H9 (cell line): ENCODE measurements around the gene KCNMA1. TPM values are rescaled to one million over a fixed set of nuclear protein-coding genes. Genes with fewer than 3 reads are reported as not detected.

ENCODE experiments used
- DNase-seq: peaks from one replicate; pipeline ENCODE4 v3.0.0-alpha.2; 2017
- H2AFZ ChIP-seq: one replicate; pipeline ENCODE4 v1.6.1; 2013; ENCODE audit warnings: mild to moderate bottlenecking, low read length, control low read depth, moderate library complexity
- H2AK5ac ChIP-seq: 2 replicates; pipeline ENCODE4 v1.6.1; 2013; ENCODE audit warnings: low read length, control low read depth, mixed read lengths; ENCODE audit not compliant: insufficient read length
- H2BK120ac ChIP-seq: one replicate; pipeline ENCODE4 v1.6.1; 2013; ENCODE audit warnings: low read depth, mild to moderate bottlenecking, low read length, control low read depth, inconsistent platforms; ENCODE audit not compliant: poor library complexity, severe bottlenecking
- H2BK12ac ChIP-seq: 2 replicates; pipeline ENCODE4 v1.6.1; 2013; ENCODE audit warnings: low read length, control low read depth, mixed read lengths, low read depth; ENCODE audit not compliant: insufficient read length
- H2BK15ac ChIP-seq: 2 replicates; pipeline ENCODE4 v1.6.1; 2013; ENCODE audit warnings: low read depth, low read length, control low read depth
- H2BK20ac ChIP-seq: one replicate; pipeline ENCODE4 v1.6.1; 2013; ENCODE audit warnings: low read depth, mild to moderate bottlenecking, low read length, control low read depth, inconsistent platforms; ENCODE audit not compliant: poor library complexity, severe bottlenecking
- H2BK5ac ChIP-seq: 2 replicates; pipeline ENCODE4 v1.6.1; 2013; ENCODE audit warnings: low read length, control low read depth, mixed read lengths; ENCODE audit not compliant: insufficient read length
- H3K14ac ChIP-seq: 2 replicates; pipeline ENCODE4 v1.6.1; 2013; ENCODE audit warnings: low read length, control low read depth; ENCODE audit not compliant: insufficient read depth
- H3K18ac ChIP-seq: 2 replicates; pipeline ENCODE4 v1.6.1; 2013; ENCODE audit warnings: low read depth, mild to moderate bottlenecking, mixed read lengths, low read length, control low read depth; ENCODE audit not compliant: insufficient read length
- H3K23ac ChIP-seq: 2 replicates; pipeline ENCODE4 v1.6.1; 2013; ENCODE audit warnings: low read length, control low read depth, mixed read lengths, low read depth; ENCODE audit not compliant: insufficient read length
- H3K23me2 ChIP-seq: 2 replicates; pipeline ENCODE4 v1.6.1; 2013; ENCODE audit warnings: low read depth, mild to moderate bottlenecking, mixed read lengths, low read length, control low read depth; ENCODE audit not compliant: insufficient read length, poor library complexity, severe bottlenecking
- H3K27ac ChIP-seq: 2 replicates; pipeline ENCODE4 v1.5.1; 2013; ENCODE audit warnings: low read length, control low read depth, mixed read lengths, low read depth; ENCODE audit not compliant: insufficient read length
- H3K27me3 ChIP-seq: 2 replicates; pipeline ENCODE4 v1.6.1; 2013; ENCODE audit warnings: low read length, control low read depth, inconsistent platforms; ENCODE audit not compliant: insufficient read depth
- H3K4ac ChIP-seq: 2 replicates; pipeline ENCODE4 v1.6.1; 2013; ENCODE audit warnings: low read depth, mild to moderate bottlenecking, control low read depth, inconsistent platforms, low read length, moderate library complexity
- H3K4me1 ChIP-seq: 2 replicates; pipeline ENCODE4 v1.6.1; 2013; ENCODE audit warnings: low read length, control low read depth, inconsistent platforms; ENCODE audit not compliant: insufficient read depth
- H3K4me2 ChIP-seq: 2 replicates; pipeline ENCODE4 v1.6.1; 2013; ENCODE audit warnings: low read length, control low read depth, mixed read lengths; ENCODE audit not compliant: insufficient read length, insufficient read depth
- H3K56ac ChIP-seq: 2 replicates; pipeline ENCODE4 v1.6.1; 2013; ENCODE audit warnings: low read depth, mild to moderate bottlenecking, mixed read lengths, low read length, control low read depth; ENCODE audit not compliant: insufficient read length
- H3K79me1 ChIP-seq: 2 replicates; pipeline ENCODE4 v1.6.1; 2013; ENCODE audit warnings: low read depth, mild to moderate bottlenecking, moderate library complexity, low read length, control low read depth, inconsistent platforms; ENCODE audit not compliant: insufficient read depth, poor library complexity, severe bottlenecking
- H3K79me2 ChIP-seq: 2 replicates; pipeline ENCODE4 v1.6.1; 2013; ENCODE audit warnings: low read length, control low read depth, inconsistent platforms; ENCODE audit not compliant: insufficient read depth
- H3K9ac ChIP-seq: 2 replicates; pipeline ENCODE4 v1.6.1; 2013; ENCODE audit warnings: low read length, control low read depth, mixed read lengths; ENCODE audit not compliant: insufficient read length; ENCODE audit errors: extremely low read depth
- H3K9me3 ChIP-seq: one replicate; pipeline ENCODE4 v1.6.1; 2013; ENCODE audit warnings: low read depth, low read length, inconsistent platforms; ENCODE audit not compliant: control insufficient read depth
- H3T11ph ChIP-seq: one replicate; pipeline ENCODE4 v1.6.1; 2013; ENCODE audit warnings: mild to moderate bottlenecking, low read length, control low read depth, inconsistent platforms
- H4K20me1 ChIP-seq: one replicate; pipeline ENCODE4 v1.6.1; 2013; ENCODE audit not compliant: control insufficient read depth, insufficient read length, insufficient read depth
- H4K5ac ChIP-seq: 2 replicates; pipeline ENCODE4 v1.6.1; 2013; ENCODE audit warnings: low read depth, mild to moderate bottlenecking, mixed read lengths, low read length, control low read depth; ENCODE audit not compliant: insufficient read length
- H4K8ac ChIP-seq: replicated peaks from 2 replicates; pipeline ENCODE4 v1.6.1; 2013; ENCODE audit warnings: low read length, control low read depth, mixed read lengths, low read depth; ENCODE audit not compliant: insufficient read length
- H4K91ac ChIP-seq: 2 replicates; pipeline ENCODE4 v1.6.1; 2013; ENCODE audit warnings: low read depth, mild to moderate bottlenecking, moderate library complexity, mixed read lengths, low read length, control low read depth; ENCODE audit not compliant: insufficient read length
- H3K27ac Mint-ChIP-seq, 3 experiments: 2 replicates in 2 of 3; 3 replicates in 1 of 3; pipeline ENCODE4 v1.8.0; 2020 to 2021; ENCODE audit warnings: mixed read lengths in 3 of 3, mild to moderate bottlenecking in 1 of 3, moderate library complexity in 1 of 3
- H3K27me3 Mint-ChIP-seq: 2 replicates; pipeline ENCODE4 v1.8.0; 2021; ENCODE audit warnings: low read depth, mild to moderate bottlenecking, moderate library complexity, mixed read lengths
- H3K36me3 Mint-ChIP-seq, 3 experiments: 2 replicates in 2 of 3; 3 replicates in 1 of 3; pipeline ENCODE4 v1.8.0; 2020 to 2021; ENCODE audit warnings: low read depth in 3 of 3, mixed read lengths in 3 of 3; ENCODE audit not compliant: insufficient read depth in 1 of 3
- H3K4me1 Mint-ChIP-seq, 2 experiments: 2 replicates each; pipeline ENCODE4 v1.8.0; 2020; ENCODE audit warnings: mixed read lengths in 2 of 2
- H3K4me3 Mint-ChIP-seq, 2 experiments: 2 replicates in 1 of 2; 3 replicates in 1 of 2; pipeline ENCODE4 v1.8.0; 2020 to 2021; ENCODE audit warnings: mild to moderate bottlenecking in 2 of 2, mixed read lengths in 2 of 2, moderate library complexity in 1 of 2
- H3K9me3 Mint-ChIP-seq, 2 experiments: 2 replicates in 1 of 2; 3 replicates in 1 of 2; pipeline ENCODE4 v1.8.0; 2020; ENCODE audit warnings: mild to moderate bottlenecking in 2 of 2, mixed read lengths in 2 of 2, moderate library complexity in 1 of 2
- WGBS: extraction: QIAGEN DNeasy Blood & Tissue Kit; methylation state at CpG from one replicate; pipeline ENCODE4 v1.1.7; 2013; ENCODE audit warnings: missing lambda C conversion rate, low lambda C conversion rate, mixed read lengths; ENCODE audit not compliant: insufficient read length; ENCODE audit errors: extremely low coverage; 5-methylcytosine and 5-hydroxymethylcytosine counted together
- total RNA-seq: library from RNA; stranded (reverse); gene quantifications from 2 replicates; pipeline ENCODE4 v1.2.1, GENCODE V29; 2021
- TF ChIP-seq, protein P1 (sequence below): fragments of 200-600 bp; sonication (generic); conservative IDR thresholded peaks from 3 replicates; pipeline ENCODE4 v1.8.0; 2021; ENCODE audit warnings: antibody characterized with exemption, mild to moderate bottlenecking

Gene KCNMA1
- total RNA-seq, 1 experiment from 2014 or later, result 2.0 TPM

DNA sequence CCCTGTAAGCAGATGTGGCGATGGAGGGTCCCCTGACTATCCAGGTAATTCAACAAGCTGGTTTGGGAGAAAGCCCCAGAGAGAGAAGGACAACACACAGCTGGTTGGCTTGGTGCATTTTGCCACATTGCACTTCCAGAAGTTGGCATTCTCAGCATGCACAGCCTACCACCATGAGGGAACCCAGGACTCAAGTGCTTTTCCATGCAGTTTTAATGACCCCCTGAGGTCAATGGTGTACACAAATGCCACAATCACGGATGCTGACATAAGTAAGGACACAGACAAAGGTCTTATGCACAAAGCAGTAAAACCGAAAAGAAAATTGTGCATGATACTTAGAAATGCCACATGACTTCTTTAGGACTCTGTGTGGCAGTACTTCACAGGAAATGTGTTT, 645.1 kb downstream of the KCNMA1 start:
- no peak overlapping the region for H4K5ac ChIP-seq
- no peak overlapping the region for H2BK5ac ChIP-seq
- no peak overlapping the region for H2AFZ ChIP-seq
- H3K27me3 Mint-ChIP-seq, result no peaks in the 10 kb centered on the region; the same call in 1 of the 2 replicates
- no peak overlapping the region for H3K4ac ChIP-seq
- H3K4me2 ChIP-seq, result no peak overlapping the region
- DNase-seq, result no peak
- no peaks in the 10 kb centered on the region for H3K4me1 ChIP-seq
- no peak overlapping the region for H2AK5ac ChIP-seq
- H3K27me3 ChIP-seq, result no peaks in the 10 kb centered on the region
- H3K56ac ChIP-seq, result no peak overlapping the region
- peaks cover 6 to 13% of the 10 kb centered on the region in 2 experiments; a peak in 3 of 4 replicates for H3K4me1 Mint-ChIP-seq
- H3K36me3 Mint-ChIP-seq, result no peaks in the 10 kb centered on the region; a peak in 1 of 7 replicates
- TF ChIP-seq, protein P1, sequence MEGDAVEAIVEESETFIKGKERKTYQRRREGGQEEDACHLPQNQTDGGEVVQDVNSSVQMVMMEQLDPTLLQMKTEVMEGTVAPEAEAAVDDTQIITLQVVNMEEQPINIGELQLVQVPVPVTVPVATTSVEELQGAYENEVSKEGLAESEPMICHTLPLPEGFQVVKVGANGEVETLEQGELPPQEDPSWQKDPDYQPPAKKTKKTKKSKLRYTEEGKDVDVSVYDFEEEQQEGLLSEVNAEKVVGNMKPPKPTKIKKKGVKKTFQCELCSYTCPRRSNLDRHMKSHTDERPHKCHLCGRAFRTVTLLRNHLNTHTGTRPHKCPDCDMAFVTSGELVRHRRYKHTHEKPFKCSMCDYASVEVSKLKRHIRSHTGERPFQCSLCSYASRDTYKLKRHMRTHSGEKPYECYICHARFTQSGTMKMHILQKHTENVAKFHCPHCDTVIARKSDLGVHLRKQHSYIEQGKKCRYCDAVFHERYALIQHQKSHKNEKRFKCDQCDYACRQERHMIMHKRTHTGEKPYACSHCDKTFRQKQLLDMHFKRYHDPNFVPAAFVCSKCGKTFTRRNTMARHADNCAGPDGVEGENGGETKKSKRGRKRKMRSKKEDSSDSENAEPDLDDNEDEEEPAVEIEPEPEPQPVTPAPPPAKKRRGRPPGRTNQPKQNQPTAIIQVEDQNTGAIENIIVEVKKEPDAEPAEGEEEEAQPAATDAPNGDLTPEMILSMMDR, result no peak
- H3T11ph ChIP-seq, result no peak overlapping the region
- no peak overlapping the region for H3K27ac Mint-ChIP-seq
- no peak overlapping the region for H4K8ac ChIP-seq
- H3K79me1 ChIP-seq, result no peaks in the 10 kb centered on the region
- H4K91ac ChIP-seq, result no peak overlapping the region
- H3K4me3 Mint-ChIP-seq, result no peak overlapping the region
- no peaks in the 10 kb centered on the region for H4K20me1 ChIP-seq
- H3K23me2 ChIP-seq, result no peaks in the 10 kb centered on the region
- no CpG with 5 or more reads among the region's 3 CpGs for WGBS
- no peak overlapping the region for H3K18ac ChIP-seq
- H3K23ac ChIP-seq, result no peak overlapping the region
- no peak overlapping the region for H3K9ac ChIP-seq
- no peak overlapping the region for H2BK20ac ChIP-seq
- no peak overlapping the region for H3K27ac ChIP-seq
- no peaks in the 10 kb centered on the region for H3K9me3 ChIP-seq
- H3K79me2 ChIP-seq, result no peaks in the 10 kb centered on the region
- no peak overlapping the region for H2BK12ac ChIP-seq
- no peak overlapping the region for H2BK120ac ChIP-seq
- H3K14ac ChIP-seq, result no peak overlapping the region
- no peak overlapping the region for H2BK15ac ChIP-seq
- H3K9me3 Mint-ChIP-seq, result no peaks in the 10 kb centered on the region; a peak in 1 of 5 replicates
